Measurements from ENCODE around the gene TPRG1L.

TPRG1L gene

DNA sequence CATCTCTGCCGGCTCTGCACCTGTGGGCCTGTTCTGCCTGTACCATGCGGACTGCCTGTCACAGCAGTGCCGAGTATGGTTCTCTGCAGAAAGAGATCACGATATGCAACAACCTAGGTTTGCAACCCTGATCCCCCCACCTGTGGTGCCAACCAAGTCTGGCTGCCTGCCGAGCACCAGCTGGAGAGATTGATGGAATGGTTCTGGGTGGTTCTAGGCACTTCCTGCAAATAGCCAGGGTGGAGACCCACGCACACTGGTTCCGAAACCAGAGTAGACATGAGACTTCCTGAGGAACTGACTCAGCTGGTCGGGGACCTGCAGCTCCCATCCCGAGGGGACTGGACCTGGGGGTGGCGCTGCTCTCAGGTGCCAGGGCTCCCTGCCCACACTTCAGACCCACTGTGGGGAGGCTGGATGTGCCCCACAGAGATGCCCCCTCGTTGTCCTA is 5.4 kb downstream of the TPRG1L start:
- DNase-seq, result no peak

DNA sequence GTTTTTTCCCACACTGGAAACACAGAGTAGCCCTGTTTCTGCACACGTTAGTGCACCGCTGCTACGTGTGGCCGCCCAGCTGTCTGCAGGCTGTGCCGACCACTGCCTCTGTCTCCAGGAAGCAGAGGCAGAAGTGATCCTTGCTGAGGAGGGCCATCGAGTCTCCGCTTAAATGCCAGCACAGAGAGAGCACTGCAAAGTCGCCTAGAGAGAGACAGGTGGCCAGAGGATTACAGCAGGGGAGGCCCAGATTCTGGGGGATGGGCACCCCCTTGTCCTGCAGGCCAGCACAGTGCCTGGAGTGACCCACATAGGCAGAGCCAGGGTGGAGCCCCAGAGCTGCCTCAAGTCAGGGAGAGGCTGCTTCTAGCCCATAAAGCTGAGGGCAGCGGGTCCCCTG is 6.1 kb downstream of the TPRG1L start:
- DNase-seq, result no peak

DNA sequence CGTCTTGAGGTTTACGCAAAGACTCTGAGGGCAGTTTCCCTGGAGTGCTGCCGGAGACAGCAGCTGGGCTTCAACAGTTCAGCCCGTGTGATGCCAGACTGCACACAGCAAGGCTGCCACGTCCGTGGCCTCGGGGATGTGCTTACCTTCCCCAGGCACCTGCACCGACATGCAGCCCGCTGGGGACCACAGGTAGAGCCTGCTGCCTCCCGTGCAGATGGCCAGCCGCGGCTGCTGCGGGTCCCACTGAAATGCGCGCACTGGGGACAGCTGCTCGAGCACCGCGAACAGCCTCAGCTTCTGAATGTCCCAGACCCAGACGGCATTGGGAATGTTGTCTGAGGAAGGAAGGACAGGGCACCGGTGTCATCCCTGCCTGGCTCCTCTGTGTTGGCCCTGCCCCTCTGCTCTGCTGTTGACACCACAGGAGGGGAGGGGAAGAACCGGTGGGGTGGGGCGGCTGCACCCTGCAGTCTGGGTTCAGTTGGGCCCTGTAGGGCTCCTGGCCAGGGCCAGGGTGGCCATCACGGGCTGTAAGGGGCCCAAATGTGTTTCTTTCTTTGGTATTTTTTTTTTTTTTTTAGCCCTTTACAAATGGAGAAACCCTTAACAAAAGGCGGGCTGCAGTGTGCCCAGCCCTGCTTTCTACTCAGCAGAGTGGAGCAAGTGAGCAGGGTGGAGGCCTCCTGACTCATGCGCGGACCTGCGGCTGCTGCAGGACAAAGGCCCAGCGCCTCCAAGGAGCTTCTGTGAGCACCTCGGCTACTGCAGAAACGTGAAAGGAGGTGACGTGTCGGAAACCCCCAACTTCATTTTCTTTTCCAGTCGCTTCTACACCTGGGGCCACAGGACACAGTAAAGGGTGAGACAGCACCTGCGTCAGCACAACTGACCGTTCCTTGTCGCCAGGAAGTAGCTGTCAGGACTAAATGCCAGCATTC is 6.8 kb downstream of the TPRG1L start:
- DNase-seq, result no peak

DNA sequence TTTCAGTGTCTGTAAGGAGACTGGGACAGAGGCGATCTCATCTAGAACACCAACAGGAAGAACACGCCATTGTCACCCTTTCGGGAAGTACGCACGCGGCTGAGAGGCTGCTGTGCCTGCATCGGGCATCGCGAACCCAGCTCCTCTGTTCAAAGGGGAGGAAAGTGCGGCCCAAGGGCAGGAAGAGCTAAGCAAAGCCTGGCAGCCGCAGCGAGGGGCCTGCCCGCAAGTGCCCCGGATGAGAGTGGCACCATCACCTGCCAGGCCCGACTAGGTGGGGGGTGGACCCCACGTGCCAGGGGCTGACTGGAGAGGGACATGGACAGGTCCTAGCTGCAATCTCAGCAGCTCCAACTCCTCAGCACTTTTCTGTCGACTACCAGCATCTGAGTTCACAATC is 7.5 kb downstream of the TPRG1L start:
- no peak for DNase-seq

- no peak for DNase-seq
These were observed 8.0 kb downstream of the TPRG1L start for GRCh38 chr1:3632716-3633343.

- DNase-seq, result no peak
These were observed 8.7 kb downstream of the TPRG1L start for GRCh38 chr1:3633344-3634058.

GRCh38 chr1:3634059-3634800 is 9.4 kb downstream of the TPRG1L start:
- no peak for DNase-seq

GRCh38 chr1:3636080-3636479 is 11.3 kb downstream of the TPRG1L start:
- DNase-seq, result no peak

DNA sequence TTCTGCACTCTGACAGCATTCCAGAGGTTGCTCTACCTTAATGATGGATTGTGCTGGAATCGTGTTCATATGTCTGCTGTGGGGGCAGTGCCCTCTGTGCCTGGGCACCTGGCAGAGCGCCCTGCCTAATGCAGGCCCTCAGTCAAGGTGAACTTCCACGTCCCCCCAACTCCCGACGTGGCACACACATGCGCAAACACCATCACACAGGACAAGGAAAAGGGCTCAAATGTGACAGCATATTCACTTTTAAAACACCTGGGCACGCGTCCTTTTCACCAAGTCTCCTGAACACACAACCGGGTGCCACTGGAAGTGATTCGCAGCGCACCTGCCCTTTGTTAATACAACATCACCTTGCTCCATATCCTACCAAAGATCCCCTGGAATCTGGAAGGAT is 11.7 kb downstream of the TPRG1L start:
- DNase-seq, result no peak

- DNase-seq, result no peak
These were observed 13.2 kb downstream of the TPRG1L start for GRCh38 chr1:3638027-3638426.

DNA sequence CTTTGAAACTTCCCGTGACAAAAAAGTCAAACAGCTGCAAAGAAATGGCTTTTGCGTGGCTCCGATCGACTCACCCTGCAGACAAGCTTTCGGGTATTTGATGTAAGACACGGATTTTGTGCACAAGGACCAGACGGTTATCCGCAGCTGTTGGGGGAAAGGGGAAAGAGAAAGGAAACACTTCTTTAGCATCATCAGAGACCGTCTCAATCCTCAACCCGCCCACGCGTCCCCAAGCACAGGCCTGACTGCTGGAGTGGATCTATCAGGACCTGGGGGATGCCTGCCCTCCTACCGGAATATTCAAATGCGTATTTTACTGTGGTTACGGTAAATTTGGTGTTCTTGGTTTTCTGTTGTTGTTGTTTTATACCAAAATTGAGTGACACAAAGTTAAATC is 13.9 kb downstream of the TPRG1L start:
- no peak for DNase-seq

DNA sequence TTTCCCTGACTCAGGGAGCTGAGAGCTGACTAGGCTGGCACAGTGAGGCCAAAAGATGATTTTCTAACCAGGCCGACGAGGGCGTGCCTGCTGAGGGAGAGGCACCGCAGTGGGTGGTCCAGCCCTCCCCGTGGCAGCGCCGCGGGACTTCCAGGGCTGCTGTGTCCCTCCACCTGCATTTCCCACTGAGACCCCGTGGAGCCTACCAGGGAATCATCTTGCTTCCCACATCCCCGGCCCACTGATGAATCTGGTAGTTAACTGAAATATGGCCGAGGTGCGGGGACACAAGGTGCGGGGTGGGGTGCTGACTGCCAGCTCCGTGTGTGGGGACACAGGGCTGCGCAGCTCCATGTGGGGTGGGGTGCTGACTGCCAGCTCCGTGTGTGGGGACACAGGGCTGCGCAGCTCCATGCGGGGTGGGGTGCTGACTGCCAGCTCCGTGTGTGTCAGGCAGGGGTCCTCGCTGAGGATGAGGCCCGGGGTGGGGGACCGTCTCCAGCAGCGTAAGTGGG is 14.6 kb downstream of the TPRG1L start:
- DNase-seq, result no peak

GRCh38 chr1:3640121-3640837 is 15.5 kb downstream of the TPRG1L start:
- DNase-seq, result no peak

DNA sequence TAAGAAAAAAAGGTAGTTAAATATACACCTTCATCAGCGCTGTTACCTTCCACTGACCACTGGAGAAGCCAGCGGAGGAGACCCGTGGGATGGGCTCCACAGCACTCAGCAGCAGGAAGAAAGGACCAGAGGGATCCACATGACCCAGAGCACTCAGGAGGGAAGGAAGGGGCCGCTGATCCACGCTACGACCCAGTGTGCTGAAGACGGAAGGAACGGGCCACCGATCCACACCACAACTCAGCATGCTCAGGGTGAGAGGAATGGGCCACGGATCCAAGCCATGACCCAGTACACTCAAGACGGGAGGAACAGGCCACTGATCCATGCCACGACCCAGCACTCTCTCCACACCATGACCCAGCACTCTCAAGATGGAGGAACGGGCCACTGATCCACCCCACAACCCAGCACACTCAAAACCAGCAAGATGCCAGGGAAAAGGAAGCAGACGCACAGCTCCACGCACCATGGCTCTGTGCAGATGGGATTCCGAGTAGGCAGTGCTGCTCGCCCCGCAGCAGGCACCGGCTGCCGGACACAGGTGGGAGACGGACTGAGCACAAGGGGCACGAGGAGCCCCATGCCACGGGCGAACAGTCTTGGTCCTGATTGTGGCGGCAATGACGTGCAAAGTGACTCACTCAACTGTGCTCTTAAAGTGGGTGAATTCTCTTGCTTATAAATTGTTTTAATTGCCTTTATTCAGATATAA is 16.4 kb downstream of the TPRG1L start:
- no peak for DNase-seq

DNA sequence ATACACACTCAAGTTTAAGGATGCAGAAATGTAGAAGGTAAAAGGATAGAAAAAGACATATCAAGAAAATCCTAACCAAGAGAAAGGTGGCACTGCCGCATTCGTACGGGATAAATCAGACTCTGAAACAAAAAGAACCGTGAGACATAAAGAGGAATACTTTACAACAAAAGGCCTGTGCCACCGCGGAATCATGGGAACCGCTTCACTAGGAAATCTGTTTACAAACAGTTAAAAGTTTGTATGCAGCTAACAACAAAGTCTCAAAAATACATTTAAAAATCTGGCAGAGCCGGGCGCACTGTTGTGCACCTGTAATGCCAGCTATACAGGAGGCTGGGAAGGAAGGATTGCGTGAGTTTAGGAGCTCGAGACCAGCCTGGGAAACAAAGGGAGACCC is 17.0 kb downstream of the TPRG1L start:
- DNase-seq, result no peak

DNA sequence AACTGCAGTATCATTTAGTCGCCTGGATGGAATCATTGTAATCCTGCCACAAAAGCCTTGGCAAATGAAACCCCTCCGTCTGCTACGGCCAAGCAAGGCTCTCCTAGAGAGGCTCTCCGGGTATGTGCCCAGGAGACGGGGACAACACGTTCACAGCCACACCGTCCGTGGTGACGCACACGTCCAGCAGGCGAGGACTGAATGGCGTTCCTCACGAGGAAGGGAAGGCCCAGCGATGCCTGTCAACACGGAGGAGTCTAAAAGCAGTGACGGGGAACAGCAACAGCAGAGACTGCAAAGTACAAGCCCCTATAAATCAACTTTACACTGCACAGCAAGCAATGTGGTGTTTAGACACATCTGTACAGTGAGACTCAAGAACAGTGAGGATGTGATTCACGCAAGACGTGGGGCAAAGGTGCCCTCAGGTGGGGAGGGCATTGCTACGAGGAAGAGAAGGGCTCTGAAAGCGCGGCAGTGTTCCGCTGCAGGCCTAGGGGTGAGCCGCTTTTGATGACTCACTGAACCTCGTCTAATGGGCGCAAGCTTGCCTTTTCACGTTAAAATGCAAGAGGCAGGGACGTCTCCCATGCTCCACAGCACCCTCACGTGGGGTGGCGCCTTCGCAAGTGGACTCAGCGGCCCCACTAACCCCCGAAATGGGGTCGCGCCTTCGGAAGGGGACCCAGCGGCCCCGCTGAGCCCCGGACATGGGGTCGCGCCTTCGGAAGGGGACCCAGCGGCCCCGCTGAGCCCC is 18.3 kb downstream of the TPRG1L start:
- no peak for DNase-seq

GRCh38 chr1:3644273-3644672 is 19.5 kb downstream of the TPRG1L start:
- no peak for DNase-seq

DNA sequence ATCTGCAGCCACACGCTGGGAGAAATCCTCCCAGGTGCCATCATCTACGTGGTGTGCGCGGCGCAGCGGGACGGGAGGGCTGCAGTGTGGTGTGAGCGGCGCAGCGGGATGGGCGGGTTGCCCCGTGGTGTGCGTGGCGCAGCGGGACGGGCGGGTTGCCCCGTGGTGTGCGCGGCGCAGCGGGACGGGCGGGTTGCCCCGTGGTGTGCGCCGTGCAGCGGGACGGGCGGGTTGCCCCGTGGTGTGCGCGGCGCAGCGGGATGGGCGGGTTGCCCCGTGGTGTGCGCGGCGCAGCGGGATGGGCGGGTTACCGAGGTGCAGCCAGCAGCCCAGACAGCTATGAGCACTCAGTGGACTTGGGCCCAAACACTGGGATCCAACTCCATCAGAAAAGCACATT is 20.4 kb downstream of the TPRG1L start:
- DNase-seq, result no peak

GRCh38 chr1:3645666-3646355 is 21.0 kb downstream of the TPRG1L start:
- DNase-seq, result no peak

DNA sequence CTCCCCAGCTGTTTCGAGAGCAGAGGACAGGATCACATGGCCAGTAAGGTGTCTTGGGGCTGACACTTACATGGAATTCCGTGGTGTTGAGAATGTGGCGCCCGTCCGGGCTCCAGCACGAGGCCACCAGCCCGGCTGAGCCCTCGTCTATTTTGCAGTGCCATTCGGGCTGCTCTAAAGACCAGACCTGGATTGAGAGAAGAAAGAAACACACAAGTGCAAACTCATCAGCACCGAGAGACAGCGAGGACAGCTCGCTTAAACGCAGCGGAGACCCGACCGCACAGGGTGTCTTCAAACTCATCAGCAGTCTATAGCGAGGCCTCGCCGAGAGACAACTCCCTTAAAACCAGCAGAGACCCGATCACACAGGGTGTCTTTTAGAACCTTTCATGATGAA is 21.8 kb downstream of the TPRG1L start:
- no peak for DNase-seq

All from NCI-H510A treated with DMSO at 0.1 percent for 48 hours (cell line).